ENCODE results near the gene NTNG1. TPM values are rescaled to one million over a fixed set of nuclear protein-coding genes. Genes with fewer than 3 reads are reported as not detected.

The NTNG1 gene
- total RNA-seq, 1 donor from 2014 or later, result 25.8 TPM

DNA sequence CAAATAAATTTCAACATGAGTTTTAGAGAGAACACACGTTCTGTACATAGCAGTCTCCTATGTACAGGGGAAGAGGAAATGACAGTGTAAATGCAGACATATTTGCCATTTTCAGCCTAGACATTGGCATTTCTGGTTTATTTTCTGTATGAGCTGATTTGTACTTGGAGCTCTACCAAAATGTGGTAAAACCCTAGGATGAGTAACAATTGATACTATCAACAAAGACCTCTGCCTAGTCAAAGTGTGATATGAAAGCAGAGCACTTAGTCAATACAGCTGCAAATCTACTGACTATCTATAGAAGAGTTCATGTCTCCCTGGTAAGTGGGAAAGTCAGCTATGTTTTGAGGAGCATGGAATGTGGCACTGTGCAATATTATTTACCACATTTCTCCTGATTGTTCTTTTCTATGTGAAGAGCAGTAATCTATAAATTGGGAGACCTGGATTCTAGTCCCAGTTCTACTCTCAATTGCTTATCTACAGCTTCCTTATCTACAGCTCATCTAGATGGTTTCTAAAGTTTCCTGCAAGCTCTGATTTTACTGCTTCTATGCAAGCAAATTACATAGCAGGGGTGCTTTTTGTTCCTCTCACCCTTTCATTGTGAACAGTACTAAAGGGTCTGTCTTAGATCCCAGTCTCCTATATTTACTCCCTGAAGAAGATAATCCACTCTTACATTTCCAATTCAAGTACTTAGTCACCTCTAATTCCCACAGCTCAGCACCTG, 334.2 kb downstream of the NTNG1 start:
- no peak overlapping the region for H3K4me3 ChIP-seq (ENCODE audit: low read depth, low read length)
- TF ChIP-seq, protein P1, sequence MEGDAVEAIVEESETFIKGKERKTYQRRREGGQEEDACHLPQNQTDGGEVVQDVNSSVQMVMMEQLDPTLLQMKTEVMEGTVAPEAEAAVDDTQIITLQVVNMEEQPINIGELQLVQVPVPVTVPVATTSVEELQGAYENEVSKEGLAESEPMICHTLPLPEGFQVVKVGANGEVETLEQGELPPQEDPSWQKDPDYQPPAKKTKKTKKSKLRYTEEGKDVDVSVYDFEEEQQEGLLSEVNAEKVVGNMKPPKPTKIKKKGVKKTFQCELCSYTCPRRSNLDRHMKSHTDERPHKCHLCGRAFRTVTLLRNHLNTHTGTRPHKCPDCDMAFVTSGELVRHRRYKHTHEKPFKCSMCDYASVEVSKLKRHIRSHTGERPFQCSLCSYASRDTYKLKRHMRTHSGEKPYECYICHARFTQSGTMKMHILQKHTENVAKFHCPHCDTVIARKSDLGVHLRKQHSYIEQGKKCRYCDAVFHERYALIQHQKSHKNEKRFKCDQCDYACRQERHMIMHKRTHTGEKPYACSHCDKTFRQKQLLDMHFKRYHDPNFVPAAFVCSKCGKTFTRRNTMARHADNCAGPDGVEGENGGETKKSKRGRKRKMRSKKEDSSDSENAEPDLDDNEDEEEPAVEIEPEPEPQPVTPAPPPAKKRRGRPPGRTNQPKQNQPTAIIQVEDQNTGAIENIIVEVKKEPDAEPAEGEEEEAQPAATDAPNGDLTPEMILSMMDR (conservative IDR thresholded peaks at IDR 0.05; ENCODE audit: low read depth, low read length), result no peak
- DNase-seq (ENCODE audit: low read depth), result no peak

DNA sequence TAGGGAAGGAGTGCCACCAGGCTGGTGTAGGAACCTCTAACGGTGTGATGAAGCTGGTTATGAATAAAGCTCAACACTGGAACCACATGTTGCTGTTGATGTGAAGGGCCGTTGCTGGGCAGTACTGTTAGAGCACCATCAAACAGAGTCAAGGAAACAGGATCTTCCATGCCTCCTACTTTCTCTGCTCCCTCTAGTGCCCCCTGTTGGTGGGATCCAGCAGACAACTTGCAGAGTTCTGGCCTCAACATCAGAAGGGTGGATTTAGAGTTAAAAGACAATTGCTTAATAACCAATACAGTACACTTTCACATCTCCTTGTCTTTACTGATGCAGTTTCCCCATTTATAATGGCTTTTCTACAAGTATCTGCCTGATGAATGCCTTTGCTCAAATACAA, 336.4 kb downstream of the NTNG1 start:
- TF ChIP-seq, protein P1 (conservative IDR thresholded peaks at IDR 0.05; ENCODE audit: low read depth, low read length), result peak; percentile 54
- no peak overlapping the region for H3K4me3 ChIP-seq (ENCODE audit: low read depth, low read length)
- no peak for DNase-seq (ENCODE audit: low read depth)

DNA sequence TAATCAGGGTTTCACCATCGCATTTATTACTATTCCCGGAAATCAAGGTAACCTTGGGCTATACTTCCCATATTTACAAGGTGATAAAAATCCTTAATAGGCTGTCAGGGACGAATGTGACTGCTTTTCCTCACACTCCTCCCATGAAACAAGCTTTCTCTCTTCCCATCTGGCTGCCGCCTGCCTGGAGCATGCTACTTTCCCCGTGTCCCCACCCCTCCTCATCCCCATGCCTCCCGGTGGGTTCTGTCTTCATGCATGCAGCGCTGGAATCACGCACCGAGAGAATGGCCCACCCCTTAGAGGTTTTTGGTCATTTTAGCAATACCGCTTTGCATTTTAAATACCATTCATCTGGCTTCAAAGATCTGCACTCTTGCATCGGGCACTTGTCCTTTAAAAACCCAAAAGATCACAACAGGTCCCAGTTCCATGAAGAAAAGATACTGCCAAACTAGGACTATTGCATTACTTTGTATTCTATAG, 339.1 kb downstream of the NTNG1 start:
- no peak overlapping the region for H3K4me3 ChIP-seq (ENCODE audit: low read depth, low read length)
- TF ChIP-seq, protein P1 (conservative IDR thresholded peaks at IDR 0.05; ENCODE audit: low read depth, low read length), result no peak
- DNase-seq (ENCODE audit: low read depth), result no peak

DNA sequence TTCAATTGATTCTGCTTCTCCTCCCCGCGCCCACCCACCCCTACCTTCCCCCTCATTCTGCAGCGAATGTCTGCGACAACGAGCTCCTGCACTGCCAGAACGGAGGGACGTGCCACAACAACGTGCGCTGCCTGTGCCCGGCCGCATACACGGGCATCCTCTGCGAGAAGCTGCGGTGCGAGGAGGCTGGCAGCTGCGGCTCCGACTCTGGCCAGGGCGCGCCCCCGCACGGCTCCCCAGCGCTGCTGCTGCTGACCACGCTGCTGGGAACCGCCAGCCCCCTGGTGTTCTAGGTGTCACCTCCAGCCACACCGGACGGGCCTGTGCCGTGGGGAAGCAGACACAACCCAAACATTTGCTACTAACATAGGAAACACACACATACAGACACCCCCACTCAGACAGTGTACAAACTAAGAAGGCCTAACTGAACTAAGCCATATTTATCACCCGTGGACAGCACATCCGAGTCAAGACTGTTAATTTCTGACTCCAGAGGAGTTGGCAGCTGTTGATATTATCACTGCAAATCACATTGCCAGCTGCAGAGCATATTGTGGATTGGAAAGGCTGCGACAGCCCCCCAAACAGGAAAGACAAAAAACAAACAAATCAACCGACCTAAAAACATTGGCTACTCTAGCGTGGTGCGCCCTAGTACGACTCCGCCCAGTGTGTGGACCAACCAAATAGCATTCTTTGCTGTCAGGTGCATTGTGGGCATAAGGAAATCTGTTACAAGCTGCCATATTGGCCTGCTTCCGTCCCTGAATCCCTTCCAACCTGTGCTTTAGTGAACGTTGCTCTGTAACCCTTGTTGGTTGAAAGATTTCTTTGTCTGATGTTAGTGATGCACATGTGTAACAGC, 339.9 kb downstream of the NTNG1 start:
- H3K4me3 ChIP-seq (ENCODE audit: low read depth, low read length), result no peak overlapping the region
- TF ChIP-seq, protein P1 (conservative IDR thresholded peaks at IDR 0.05; ENCODE audit: low read depth, low read length), result peak; percentile 18
- no peak for DNase-seq (ENCODE audit: low read depth)

DNA sequence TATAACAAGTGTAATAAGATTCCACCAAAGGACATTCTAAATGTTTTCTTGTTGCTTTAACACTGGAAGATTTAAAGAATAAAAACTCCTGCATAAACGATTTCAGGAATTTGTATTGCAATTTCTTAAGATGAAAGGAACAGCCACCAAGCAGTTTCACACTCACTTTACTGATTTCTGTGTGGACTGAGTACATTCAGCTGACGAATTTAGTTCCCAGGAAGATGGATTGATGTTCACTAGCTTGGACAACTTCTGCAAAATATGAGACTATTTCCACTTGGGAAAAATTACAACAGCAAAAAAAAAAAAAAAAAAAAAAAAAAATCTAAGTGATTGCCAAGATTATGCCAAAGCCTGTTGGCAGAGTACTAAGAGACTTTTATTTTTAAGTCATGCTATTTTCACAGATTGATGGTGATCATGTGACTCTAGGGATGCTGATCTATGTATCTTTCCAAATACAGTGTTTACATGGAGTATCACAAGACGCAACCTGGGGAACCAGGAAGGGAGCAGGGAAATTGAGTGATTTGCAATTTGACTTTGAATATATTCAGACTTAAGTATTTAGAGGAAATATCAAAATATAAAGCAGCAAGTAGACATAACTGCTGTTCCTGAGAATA, 341.0 kb downstream of the NTNG1 start:
- DNase-seq (ENCODE audit: low read depth), result no peak
- H3K4me3 ChIP-seq (ENCODE audit: low read depth, low read length), result no peak overlapping the region
- TF ChIP-seq, protein P1 (conservative IDR thresholded peaks at IDR 0.05; ENCODE audit: low read depth, low read length), result no peak

DNA sequence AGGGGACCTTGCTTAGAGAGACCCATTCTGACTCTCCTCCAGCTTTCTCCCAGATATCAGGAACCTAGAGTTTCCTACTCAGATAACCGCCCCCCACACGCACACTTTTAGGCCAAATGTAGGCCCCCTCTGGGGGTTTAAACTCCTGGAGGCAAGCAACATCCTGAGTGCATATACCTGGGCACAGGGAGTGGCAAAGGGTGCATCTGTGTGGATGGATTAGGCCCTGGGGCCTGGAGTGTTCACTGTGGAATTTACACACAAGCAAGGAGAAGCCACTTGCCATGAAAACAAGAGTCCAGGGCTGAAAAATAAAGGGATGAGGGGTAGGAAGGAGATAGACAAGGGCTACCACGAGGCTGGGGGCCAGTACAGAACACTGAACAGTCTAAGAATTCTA, 343.1 kb downstream of the NTNG1 start:
- TF ChIP-seq, protein P1 (conservative IDR thresholded peaks at IDR 0.05; ENCODE audit: low read depth, low read length), result no peak
- no peak for DNase-seq (ENCODE audit: low read depth)
- H3K4me3 ChIP-seq (ENCODE audit: low read depth, low read length), result no peak overlapping the region

All from epithelial cell of proximal tubule (primary cell).